DOHH2 (cell line): Measurements from ENCODE around the gene TNFAIP8L3.

Experiments
- H3F3A ChIP-seq: fragments of 200-600 bp; sonication (generic), shearing (Covaris generic); 2 replicates; pipeline ENCODE4 v1.6.0; 2016; ENCODE audit warnings: antibody characterized with exemption, mild to moderate bottlenecking; ENCODE audit not compliant: control insufficient read depth, insufficient read depth
- H3K27ac ChIP-seq: fragments of 200-600 bp; sonication (generic); 2 replicates; pipeline ENCODE4 v1.5.1; 2014; ENCODE audit warnings: low read depth, mild to moderate bottlenecking, low read length, moderate library complexity
- H3K27me3 ChIP-seq: fragments of 200-600 bp; sonication (generic); 2 replicates; pipeline ENCODE4 v1.6.1; 2014; ENCODE audit warnings: mild to moderate bottlenecking, low read length, mixed read lengths; ENCODE audit not compliant: control insufficient read depth
- H3K36me3 ChIP-seq: fragments of 200-600 bp; sonication (generic); 2 replicates; pipeline ENCODE4 v1.6.1; 2014; ENCODE audit warnings: mild to moderate bottlenecking, low read length, moderate library complexity, mixed read lengths; ENCODE audit not compliant: control insufficient read depth
- H3K4me1 ChIP-seq: fragments of 200-600 bp; sonication (generic); 2 replicates; pipeline ENCODE4 v1.6.1; 2014; ENCODE audit warnings: mild to moderate bottlenecking, low read length, mixed read lengths; ENCODE audit not compliant: control insufficient read depth
- H3K4me2 ChIP-seq: fragments of 200-600 bp; sonication (generic); 2 replicates; pipeline ENCODE4 v1.6.0; 2014; ENCODE audit warnings: mild to moderate bottlenecking, low read length, moderate library complexity
- H3K4me3 ChIP-seq: fragments of 200-600 bp; sonication (generic); 2 replicates; pipeline ENCODE4 v1.5.1; 2014; ENCODE audit warnings: mild to moderate bottlenecking, low read length, mixed read lengths
- H3K79me2 ChIP-seq: fragments of 200-600 bp; sonication (generic); 2 replicates; pipeline ENCODE4 v1.6.1; 2014; ENCODE audit warnings: mild to moderate bottlenecking, low read length, mixed read lengths; ENCODE audit not compliant: control insufficient read depth
- H3K9me2 ChIP-seq: fragments of 200-600 bp; sonication (generic); replicated peaks from 2 replicates; pipeline ENCODE4 v1.6.1; 2014; ENCODE audit warnings: mild to moderate bottlenecking, low read length, mixed read lengths; ENCODE audit not compliant: control insufficient read depth
- H3K9me3 ChIP-seq: fragments of 200-600 bp; sonication (generic); 2 replicates; pipeline ENCODE4 v1.6.1; 2014; ENCODE audit warnings: antibody characterized with exemption, low read length, mixed read lengths; ENCODE audit not compliant: control insufficient read depth, insufficient read depth
- H4K20me1 ChIP-seq: fragments of 200-600 bp; sonication (generic); 2 replicates; pipeline ENCODE4 v1.6.0; 2014; ENCODE audit warnings: low read depth, mild to moderate bottlenecking, antibody characterized with exemption, low read length, moderate library complexity; ENCODE audit not compliant: control insufficient read depth, insufficient read depth
- EZH2phosphoT487 ChIP-seq: fragments of 200-600 bp; sonication (generic); IDR thresholded peaks from 2 replicates; pipeline ENCODE4 v1.6.1; 2017; ENCODE audit warnings: borderline replicate concordance, mild to moderate bottlenecking, antibody characterized with exemption, low read length, moderate library complexity, mixed read lengths
- TF ChIP-seq, protein P1 (sequence below): fragments of 200-600 bp; sonication (generic); IDR thresholded peaks from one replicate; pipeline ENCODE4 v1.5.1; 2014; ENCODE audit warnings: antibody characterized with exemption, mild to moderate bottlenecking, low read depth, low read length; ENCODE audit not compliant: poor library complexity, severe bottlenecking

The TNFAIP8L3 gene

DNA sequence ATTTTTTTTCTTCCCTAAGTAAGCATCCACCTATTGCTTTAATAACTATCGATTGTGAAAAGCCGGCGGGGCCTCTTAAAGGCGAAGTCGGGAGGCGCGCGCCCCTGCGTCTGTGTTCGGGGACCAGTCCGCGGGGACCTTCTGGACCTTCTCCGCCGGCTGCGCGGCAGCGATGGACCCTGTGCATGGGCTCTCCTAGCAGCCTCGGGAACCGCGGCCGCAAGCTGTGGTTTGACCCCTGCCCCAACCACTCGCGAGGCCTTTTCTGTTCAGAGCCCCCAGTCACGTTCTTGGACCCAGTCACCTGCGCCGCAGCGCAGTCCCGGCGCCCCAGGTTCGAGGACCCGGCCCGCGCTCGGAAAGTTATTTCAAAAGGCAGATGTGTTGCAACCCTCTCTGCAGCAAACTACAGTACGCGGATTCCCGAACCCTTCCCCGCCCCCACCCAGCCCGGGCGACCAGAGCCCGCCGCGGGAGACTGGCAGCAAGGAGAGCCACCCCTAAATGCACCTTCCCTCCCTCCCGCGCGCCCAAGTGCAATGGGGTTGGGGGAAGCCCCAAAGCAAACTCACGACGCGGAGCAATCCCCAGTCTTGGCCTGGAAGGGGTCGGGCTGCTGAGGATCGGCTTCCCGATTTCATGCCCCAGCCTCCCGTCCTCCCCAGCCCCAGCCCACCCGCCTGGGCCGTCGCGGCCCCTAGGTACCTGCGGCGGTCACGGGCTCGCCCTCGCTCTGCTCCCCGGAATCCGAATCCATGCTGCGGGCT lies 684 bp downstream of the TNFAIP8L3 start:
- Histone ChIP-seq H4K20me1 (no peaks in the 10 kb centered on the region), H3F3A (no peaks in the 10 kb centered on the region), H3K4me3 (no peak overlapping the region), H3K9me2 (no peaks in the 10 kb centered on the region), H3K27ac (no peak overlapping the region), H3K4me2 (no peak overlapping the region), H3K79me2 (no peaks in the 10 kb centered on the region), H3K4me1 (no peaks in the 10 kb centered on the region), H3K27me3 (peaks cover 78% of the 10 kb centered on the region), H3K9me3 (no peaks in the 10 kb centered on the region), H3K36me3 (no peaks in the 10 kb centered on the region)
- TF ChIP-seq, protein P1, sequence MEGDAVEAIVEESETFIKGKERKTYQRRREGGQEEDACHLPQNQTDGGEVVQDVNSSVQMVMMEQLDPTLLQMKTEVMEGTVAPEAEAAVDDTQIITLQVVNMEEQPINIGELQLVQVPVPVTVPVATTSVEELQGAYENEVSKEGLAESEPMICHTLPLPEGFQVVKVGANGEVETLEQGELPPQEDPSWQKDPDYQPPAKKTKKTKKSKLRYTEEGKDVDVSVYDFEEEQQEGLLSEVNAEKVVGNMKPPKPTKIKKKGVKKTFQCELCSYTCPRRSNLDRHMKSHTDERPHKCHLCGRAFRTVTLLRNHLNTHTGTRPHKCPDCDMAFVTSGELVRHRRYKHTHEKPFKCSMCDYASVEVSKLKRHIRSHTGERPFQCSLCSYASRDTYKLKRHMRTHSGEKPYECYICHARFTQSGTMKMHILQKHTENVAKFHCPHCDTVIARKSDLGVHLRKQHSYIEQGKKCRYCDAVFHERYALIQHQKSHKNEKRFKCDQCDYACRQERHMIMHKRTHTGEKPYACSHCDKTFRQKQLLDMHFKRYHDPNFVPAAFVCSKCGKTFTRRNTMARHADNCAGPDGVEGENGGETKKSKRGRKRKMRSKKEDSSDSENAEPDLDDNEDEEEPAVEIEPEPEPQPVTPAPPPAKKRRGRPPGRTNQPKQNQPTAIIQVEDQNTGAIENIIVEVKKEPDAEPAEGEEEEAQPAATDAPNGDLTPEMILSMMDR, result no peak
- no peak for TF ChIP-seq EZH2phosphoT487

DNA sequence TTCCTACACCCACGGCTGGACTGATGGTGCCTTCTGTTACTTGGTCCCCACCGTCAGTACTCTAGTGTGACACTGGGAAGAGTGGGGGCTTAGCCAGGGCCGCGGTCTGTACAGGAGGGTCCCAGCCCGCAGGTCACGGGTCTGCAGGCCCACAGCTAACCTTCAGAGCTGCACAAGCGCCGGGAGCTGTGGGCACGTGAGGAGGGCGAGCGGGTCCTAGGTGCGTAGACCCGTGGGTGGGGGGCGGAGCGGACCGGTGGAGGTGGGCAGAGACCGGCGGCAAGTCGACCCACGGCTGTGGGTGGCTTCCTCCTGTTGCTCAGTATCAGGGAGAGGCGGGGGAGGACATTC lies 1.2 kb downstream of the TNFAIP8L3 start:
- Histone ChIP-seq H3K4me2 (no peak overlapping the region), H3K9me3 (no peaks in the 10 kb centered on the region), H3K36me3 (no peaks in the 10 kb centered on the region), H3K4me1 (no peaks in the 10 kb centered on the region), H3K79me2 (no peaks in the 10 kb centered on the region), H3F3A (no peaks in the 10 kb centered on the region), H3K4me3 (no peak overlapping the region), H4K20me1 (no peaks in the 10 kb centered on the region), H3K27me3 (peaks cover 78% of the 10 kb centered on the region), H3K27ac (no peak overlapping the region), H3K9me2 (no peaks in the 10 kb centered on the region)
- no peak for TF ChIP-seq EZH2phosphoT487
- TF ChIP-seq, protein P1, result no peak

DNA sequence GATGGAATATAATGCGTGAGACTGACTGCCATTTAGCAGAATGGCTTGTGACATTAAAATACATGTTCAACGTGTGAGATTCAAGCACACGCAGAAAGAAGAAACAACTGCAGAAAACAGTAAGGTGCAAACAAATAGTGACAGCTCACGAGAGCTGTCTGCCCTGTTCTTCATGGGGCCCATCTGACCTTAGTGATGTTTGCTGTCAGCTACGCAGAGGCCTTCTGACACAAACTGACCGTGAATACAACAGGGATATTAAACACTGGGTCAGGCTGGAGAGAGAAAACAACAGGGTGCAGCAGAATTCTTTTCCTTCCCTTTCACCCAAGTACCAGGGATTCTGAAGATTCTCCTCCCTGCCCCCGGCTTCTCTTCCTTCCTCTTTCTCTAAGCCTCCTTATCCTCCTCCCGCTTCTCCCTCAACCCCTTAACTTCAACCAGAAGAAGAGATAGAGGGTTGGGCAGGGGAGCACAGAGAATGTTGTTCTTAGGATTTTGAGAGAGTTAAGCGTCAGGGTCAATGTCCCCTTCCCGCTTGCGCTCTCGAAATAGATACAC lies 2.1 kb downstream of the TNFAIP8L3 start:
- Histone ChIP-seq H3K4me1 (no peaks in the 10 kb centered on the region), H3K4me2 (no peak overlapping the region), H3K27me3 (peaks cover 75% of the 10 kb centered on the region), H3F3A (no peaks in the 10 kb centered on the region), H4K20me1 (no peaks in the 10 kb centered on the region), H3K79me2 (no peaks in the 10 kb centered on the region), H3K4me3 (no peak overlapping the region), H3K9me2 (no peaks in the 10 kb centered on the region), H3K36me3 (no peaks in the 10 kb centered on the region), H3K27ac (no peak overlapping the region), H3K9me3 (no peaks in the 10 kb centered on the region)
- TF ChIP-seq, protein P1, result no peak
- TF ChIP-seq EZH2phosphoT487, result no peak
